GM18511 (cell line): ENCODE measurements around the gene DUSP10.

Source experiments
- ATAC-seq: cut with Tn5 transposase; IDR thresholded peaks from one replicate; pipeline ENCODE4 v1.9.1; 2021; ENCODE audit warnings: mild to moderate bottlenecking, moderate library complexity; ENCODE audit not compliant: unreplicated experiment

Gene DUSP10

DNA sequence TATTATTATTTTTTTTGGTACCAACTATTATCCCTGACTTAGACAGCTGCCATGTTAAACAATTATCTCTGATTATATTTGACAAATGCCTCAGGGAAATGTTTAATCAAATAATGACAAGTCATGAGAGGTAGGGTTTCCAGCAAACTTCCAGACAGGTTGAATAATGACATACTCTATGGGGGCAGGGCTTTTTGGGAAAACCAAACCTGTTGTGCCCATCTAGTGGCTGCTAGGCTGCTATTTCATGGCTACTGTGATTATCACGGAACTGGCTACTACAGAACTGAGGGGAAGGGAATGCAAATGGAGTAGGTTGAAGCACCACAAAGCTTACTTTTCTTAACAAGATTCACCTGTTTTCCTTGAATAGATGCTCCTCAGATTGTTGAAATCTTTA lies 77.6 kb downstream of the DUSP10 start:
- no peak for ATAC-seq

DNA sequence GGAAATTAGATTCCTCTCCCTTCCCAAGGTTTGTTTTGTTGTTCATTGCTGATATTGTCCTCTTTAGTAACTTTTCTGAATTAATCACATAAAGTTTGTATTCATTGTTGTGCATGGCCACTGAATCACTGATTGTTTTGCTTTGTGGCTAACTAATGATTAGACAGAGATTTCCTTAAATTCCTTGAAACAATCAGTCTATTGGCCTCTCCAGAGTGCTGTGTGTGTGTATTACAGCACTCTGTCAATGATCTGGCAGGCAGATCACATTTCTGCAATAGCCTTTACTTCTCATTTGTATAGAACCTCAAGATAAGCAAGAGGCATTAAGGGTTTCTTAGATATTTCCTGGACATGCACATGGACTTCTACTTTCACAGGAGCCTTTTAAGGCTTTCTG lies 78.6 kb downstream of the DUSP10 start:
- no peak for ATAC-seq

DNA sequence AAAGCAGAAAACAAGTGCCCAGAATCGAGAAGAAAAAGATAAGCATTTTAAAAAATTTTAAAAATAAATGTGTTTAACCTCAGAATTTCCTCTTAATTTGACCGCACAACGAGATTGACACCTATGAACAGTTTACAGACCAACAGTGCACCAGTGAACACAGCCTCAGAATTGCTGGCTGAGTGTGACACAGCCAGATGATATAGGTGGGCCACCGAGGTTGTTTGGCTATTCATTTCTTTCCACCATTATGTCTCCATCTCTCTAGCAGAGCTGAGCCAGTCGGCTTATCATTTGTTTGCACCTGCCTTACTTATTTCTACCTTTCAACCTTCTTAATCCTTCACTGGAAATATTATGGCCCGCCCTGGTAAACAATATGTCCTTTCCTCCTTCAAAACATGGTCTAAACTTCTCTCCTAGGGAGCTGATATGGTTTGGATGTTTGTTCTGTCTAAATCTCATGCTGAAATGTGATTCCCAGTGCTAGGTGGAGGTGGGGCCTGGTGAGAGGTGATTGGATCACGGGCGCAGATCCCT lies 86.1 kb downstream of the DUSP10 start:
- ATAC-seq = no peak
